Stimulated activated CD8-positive, alpha-beta memory T cell treated with anti-CD3 and anti-CD28 coated beads, Interleukin-7, amount 100 ng/mL, for 24 hours (primary cell): ENCODE results near the gene FKBP7.
"Not testable (repeated sequence)": the region's sequence is repeated elsewhere in the genome, so short reads cannot be mapped to it uniquely, and the experiment has no call there.

ENCODE experiments used
- DNase-seq: peaks from one replicate; pipeline ENCODE4 v3.0.0-alpha.2; 2020; ENCODE audit warnings: low read depth

Gene FKBP7

GRCh38 chr2:178485356-178485755 is 7.0 kb upstream of the FKBP7 start:
- DNase-seq, result no peak

- DNase-seq, result no peak
These were observed 6.0 kb upstream of the FKBP7 start for GRCh38 chr2:178484245-178485041.

GRCh38 chr2:178482437-178482836 is 4.0 kb upstream of the FKBP7 start:
- DNase-seq, result no peak

GRCh38 chr2:178480227-178481181 is 2.1 kb upstream of the FKBP7 start, which contains the start of gene PLEKHA3:
PLEKHA3 (plus strand) TSS chr2:178480457; CDS start chr2:178480870, 413 bp downstream.
- DNase-seq, result peak; percentile 48

- DNase-seq, result no peak
These were observed 1.4 kb upstream of the FKBP7 start for GRCh38 chr2:178479758-178480226.

- no peak for DNase-seq
These were observed 846 bp upstream of the FKBP7 start for GRCh38 chr2:178479275-178479616.

- no peak for DNase-seq
These were observed 316 bp downstream of the FKBP7 start for GRCh38 chr2:178478130-178478438.

- no peak for DNase-seq
These were observed 814 bp downstream of the FKBP7 start for GRCh38 chr2:178477443-178478129.

- no peak for DNase-seq
These were observed 1.9 kb downstream of the FKBP7 start for GRCh38 chr2:178476477-178476876.

- DNase-seq, result no peak
These were observed 3.8 kb downstream of the FKBP7 start for GRCh38 chr2:178474560-178474959.

GRCh38 chr2:178473931-178474330 is 4.5 kb downstream of the FKBP7 start:
- no peak for DNase-seq

- no peak for DNase-seq
These were observed 5.0 kb downstream of the FKBP7 start for GRCh38 chr2:178473373-178473772.

- not testable (repeated sequence) for DNase-seq
These were observed 7.1 kb downstream of the FKBP7 start for GRCh38 chr2:178471313-178471712.

- DNase-seq, result no peak
These were observed 9.1 kb downstream of the FKBP7 start for GRCh38 chr2:178469219-178469849.

- no peak for DNase-seq
These were observed 21.0 kb downstream of the FKBP7 start for GRCh38 chr2:178457390-178457886.

GRCh38 chr2:178455947-178456346 is 22.5 kb downstream of the FKBP7 start:
- no peak for DNase-seq

- DNase-seq, result no peak
These were observed 25.5 kb downstream of the FKBP7 start for GRCh38 chr2:178452870-178453269.

- DNase-seq, result no peak
These were observed 26.1 kb downstream of the FKBP7 start for GRCh38 chr2:178452334-178452733.

- peak; percentile 93 for DNase-seq
These were observed 27.4 kb downstream of the FKBP7 start, which contains the start of the genes PJVK and PRKRA for GRCh38 chr2:178450774-178451525. PJVK (plus strand) TSS chr2:178451378; CDS start chr2:178453410, 2,032 bp downstream. PRKRA (minus strand) TSS chr2:178451175; CDS start chr2:178451030, 145 bp downstream.

- no peak for DNase-seq
These were observed 28.0 kb downstream of the FKBP7 start for GRCh38 chr2:178450524-178450773.
